LHCN-M2 (cell line): Measurements from ENCODE around the gene TEPSIN. TPM values are rescaled to one million over a fixed set of nuclear protein-coding genes. Genes with fewer than 3 reads are reported as not detected.

Source experiments
- DNase-seq: peaks from one replicate; pipeline ENCODE4 v3.0.0-alpha.2; 2012; ENCODE audit warnings: low read depth
- total RNA-seq: library from RNA; depleted of rRNA; stranded (reverse); fragments of >200 nt; gene quantifications from 2 replicates; pipeline ENCODE4 v1.2.3, GENCODE V29; 2014

Gene TEPSIN
- total RNA-seq, 1 experiment from 2014 or later = 27.7 TPM

- DNase-seq = no peak
Observed at GRCh38 chr17:81250286-81251093, 11.6 kb upstream of the TEPSIN start.

GRCh38 chr17:81249223-81250040 is 10.6 kb upstream of the TEPSIN start:
- no peak for DNase-seq

GRCh38 chr17:81248649-81249048 is 9.8 kb upstream of the TEPSIN start:
- no peak for DNase-seq

GRCh38 chr17:81247339-81247990 is 8.6 kb upstream of the TEPSIN start:
- no peak for DNase-seq

GRCh38 chr17:81246679-81247338 is 8.0 kb upstream of the TEPSIN start:
- no peak for DNase-seq

- no peak for DNase-seq
Observed at GRCh38 chr17:81246343-81246670, 7.5 kb upstream of the TEPSIN start.

- DNase-seq = no peak
Observed at GRCh38 chr17:81245665-81246342, 6.9 kb upstream of the TEPSIN start.

GRCh38 chr17:81245024-81245664 is 6.3 kb upstream of the TEPSIN start:
- no peak for DNase-seq

- DNase-seq = no peak
Observed at GRCh38 chr17:81244358-81245023, 5.6 kb upstream of the TEPSIN start.

- no peak for DNase-seq
Observed at GRCh38 chr17:81243333-81243664, 4.4 kb upstream of the TEPSIN start.

- no peak for DNase-seq
Observed at GRCh38 chr17:81242421-81243332, 3.8 kb upstream of the TEPSIN start.

GRCh38 chr17:81241648-81242420 is 3.0 kb upstream of the TEPSIN start:
- no peak for DNase-seq

- DNase-seq = no peak
Observed at GRCh38 chr17:81241203-81241602, 2.3 kb upstream of the TEPSIN start.

GRCh38 chr17:81240761-81241160 is 1.9 kb upstream of the TEPSIN start:
- DNase-seq = no peak

- peak; percentile 32 for DNase-seq
Observed at GRCh38 chr17:81239714-81240555, 1.1 kb upstream of the TEPSIN start.

- no peak for DNase-seq
Observed at GRCh38 chr17:81238490-81238814, 403 bp downstream of the TEPSIN start.

- DNase-seq = no peak
Observed at GRCh38 chr17:81237591-81238489, 1.0 kb downstream of the TEPSIN start.
